CD4-positive, alpha-beta T cell treated with Interleukin-6 at 100 ng/mL for 8 hours (primary cell): ENCODE results near the gene HHATL.

ENCODE experiments used
- DNase-seq: peaks from one replicate; pipeline ENCODE4 v3.0.0-alpha.2; 2020; ENCODE audit warnings: mixed read lengths, low spot score

Gene HHATL

DNA sequence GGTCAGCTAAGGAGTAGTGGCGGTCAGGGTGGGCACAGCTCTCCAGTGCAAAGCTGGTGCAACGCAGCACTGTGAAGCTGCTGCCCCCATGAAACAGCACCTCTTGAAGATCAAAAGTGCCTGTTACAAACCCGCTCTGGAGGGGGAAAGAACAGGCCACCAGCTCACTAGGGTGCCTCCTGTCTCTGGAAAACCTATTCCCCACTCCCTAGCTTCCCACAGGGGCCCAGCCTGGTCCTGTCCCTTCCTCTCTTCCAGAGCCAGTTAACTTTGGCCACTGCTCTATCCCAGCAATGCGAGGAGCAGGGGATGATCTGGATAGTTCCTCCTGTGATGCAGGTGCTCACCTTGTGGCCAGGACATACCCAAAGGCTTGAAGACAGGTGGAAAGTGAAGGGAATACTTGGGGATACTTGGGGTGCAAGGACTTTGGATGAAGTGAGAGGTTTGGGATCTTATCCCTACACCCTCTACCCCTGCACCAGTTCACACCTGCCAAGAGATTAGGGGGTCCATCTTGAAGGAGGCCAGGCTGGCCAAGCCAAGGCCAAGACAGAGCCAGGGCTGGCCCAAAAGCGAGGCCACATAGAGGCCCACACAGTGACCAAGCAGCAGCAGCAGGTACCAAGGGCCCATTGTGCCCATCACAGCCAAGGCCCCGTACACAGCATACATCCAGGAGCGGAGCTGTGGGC lies 4.2 kb downstream of the HHATL start:
- DNase-seq: no peak

- DNase-seq: no peak
These were observed 5.1 kb downstream of the HHATL start for GRCh38 chr3:42697289-42698051.

GRCh38 chr3:42696356-42697288 lies 6.0 kb downstream of the HHATL start:
- no peak for DNase-seq

GRCh38 chr3:42694366-42694765 lies 8.2 kb downstream of the HHATL start:
- DNase-seq: no peak

DNA sequence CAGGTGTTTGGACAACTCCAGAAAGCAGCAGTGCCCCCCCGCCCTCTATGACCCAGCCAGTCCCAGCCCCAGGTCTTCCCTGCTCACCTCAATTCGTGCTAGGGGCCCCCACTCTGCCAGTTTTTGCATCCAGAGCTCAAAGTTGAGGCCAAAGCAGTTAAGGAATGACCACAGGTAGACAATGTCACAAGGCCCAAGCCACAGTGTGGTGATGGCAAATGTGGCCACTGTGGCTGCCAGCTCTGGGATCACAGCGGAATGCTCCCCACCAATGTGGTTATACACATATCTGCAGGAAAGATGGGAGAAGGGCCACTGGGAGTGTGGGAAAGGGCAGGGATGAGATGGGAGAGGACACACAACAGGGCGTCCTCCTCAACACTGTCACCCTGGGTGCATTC lies 9.1 kb downstream of the HHATL start:
- no peak for DNase-seq

- no peak for DNase-seq
These were observed 9.7 kb downstream of the HHATL start for GRCh38 chr3:42692667-42693529.

GRCh38 chr3:42691816-42692666 lies 10.6 kb downstream of the HHATL start:
- no peak for DNase-seq

GRCh38 chr3:42690766-42691680 lies 11.6 kb downstream of the HHATL start:
- DNase-seq: no peak

- no peak for DNase-seq
These were observed 12.4 kb downstream of the HHATL start for GRCh38 chr3:42690191-42690590.

- DNase-seq: no peak
These were observed 13.1 kb downstream of the HHATL start for GRCh38 chr3:42689421-42690014.

GRCh38 chr3:42688487-42689420 lies 13.8 kb downstream of the HHATL start:
- DNase-seq: no peak

- DNase-seq: no peak
These were observed 14.6 kb downstream of the HHATL start for GRCh38 chr3:42688016-42688415.

DNA sequence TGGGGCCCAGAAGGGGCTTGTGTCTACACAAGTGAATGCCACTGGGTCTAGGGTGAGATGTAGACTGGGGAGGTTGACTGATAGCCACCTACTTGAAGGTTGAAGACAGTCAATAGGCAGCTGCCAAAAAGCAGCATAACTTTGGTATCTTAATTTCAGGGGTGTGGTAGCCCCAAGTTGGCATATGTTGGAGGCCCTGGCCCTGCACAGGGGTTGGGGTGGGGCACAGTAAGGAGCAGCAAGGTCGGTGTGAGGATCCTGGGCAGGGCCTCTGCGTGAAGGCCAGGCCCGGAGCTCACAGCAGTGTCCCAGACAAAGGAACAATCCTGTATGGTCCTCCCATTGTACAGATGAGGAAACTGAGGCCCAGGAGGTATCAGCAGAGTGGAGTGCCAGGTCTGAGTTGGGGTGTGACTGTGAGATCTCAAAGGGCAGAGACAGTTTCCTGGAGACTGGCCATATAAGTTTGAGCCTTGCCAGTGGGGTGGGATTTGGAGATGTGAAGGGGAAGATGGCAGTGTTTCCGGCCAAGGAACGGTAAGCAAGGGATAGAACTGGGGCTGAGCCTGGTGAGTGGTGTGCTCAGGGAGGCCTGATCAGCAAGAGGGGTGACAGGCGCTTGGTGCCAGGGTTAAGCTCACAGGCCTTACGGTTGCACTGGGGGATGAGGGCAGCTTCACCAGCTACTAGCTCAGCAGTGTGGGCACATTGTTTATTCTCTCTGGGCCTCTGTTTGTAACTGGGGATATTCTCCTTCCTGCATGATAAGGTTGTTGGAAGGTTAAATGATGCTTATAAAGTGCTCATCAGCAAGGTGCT lies 15.6 kb downstream of the HHATL start:
- no peak for DNase-seq

DNA sequence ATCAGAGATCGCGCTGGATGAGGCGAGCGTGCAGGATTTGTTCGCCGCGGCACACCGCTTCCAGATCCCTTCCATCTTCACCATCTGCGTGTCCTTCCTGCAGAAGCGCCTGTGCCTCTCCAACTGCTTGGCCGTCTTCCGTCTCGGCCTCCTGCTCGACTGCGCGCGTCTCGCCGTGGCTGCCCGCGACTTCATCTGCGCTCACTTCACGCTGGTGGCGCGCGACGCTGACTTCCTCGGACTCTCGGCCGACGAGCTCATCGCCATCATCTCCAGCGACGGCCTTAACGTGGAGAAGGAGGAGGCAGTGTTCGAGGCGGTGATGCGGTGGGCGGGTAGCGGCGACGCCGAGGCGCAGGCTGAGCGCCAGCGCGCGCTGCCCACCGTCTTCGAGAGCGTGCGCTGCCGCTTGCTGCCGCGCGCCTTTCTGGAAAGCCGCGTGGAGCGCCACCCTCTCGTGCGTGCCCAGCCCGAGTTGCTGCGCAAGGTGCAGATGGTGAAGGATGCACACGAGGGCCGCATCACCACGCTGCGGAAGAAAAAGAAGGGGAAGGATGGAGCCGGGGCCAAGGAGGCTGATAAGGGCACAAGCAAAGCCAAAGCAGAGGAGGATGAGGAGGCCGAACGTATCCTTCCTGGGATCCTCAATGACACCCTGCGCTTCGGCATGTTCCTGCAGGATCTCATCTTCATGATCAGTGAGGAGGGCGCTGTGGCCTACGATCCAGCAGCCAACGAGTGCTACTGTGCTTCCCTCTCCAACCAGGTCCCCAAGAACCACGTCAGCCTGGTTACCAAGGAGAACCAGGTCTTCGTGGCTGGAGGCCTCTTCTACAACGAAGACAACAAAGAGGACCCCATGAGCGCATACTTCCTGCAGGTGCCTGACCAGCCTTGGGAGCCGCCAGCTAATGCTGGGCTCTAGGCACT lies 16.4 kb downstream of the HHATL start:
- DNase-seq: no peak

GRCh38 chr3:42685363-42685881 lies 17.2 kb downstream of the HHATL start, which contains the start of gene KLHL40:
Gene KLHL40 (plus strand): TSS chr3:42685537. CDS start chr3:42685619, 82 bp downstream.
- DNase-seq: no peak
